Measurements from ENCODE around the gene NEUROD1. TPM values are rescaled to one million over a fixed set of nuclear protein-coding genes. Genes with fewer than 3 reads are reported as not detected.
"Not testable (repeated sequence)": the region's sequence is repeated elsewhere in the genome, so short reads cannot be mapped to it uniquely, and the experiment has no call there.

The NEUROD1 gene
- not detected in 2 replicates for total RNA-seq

DNA sequence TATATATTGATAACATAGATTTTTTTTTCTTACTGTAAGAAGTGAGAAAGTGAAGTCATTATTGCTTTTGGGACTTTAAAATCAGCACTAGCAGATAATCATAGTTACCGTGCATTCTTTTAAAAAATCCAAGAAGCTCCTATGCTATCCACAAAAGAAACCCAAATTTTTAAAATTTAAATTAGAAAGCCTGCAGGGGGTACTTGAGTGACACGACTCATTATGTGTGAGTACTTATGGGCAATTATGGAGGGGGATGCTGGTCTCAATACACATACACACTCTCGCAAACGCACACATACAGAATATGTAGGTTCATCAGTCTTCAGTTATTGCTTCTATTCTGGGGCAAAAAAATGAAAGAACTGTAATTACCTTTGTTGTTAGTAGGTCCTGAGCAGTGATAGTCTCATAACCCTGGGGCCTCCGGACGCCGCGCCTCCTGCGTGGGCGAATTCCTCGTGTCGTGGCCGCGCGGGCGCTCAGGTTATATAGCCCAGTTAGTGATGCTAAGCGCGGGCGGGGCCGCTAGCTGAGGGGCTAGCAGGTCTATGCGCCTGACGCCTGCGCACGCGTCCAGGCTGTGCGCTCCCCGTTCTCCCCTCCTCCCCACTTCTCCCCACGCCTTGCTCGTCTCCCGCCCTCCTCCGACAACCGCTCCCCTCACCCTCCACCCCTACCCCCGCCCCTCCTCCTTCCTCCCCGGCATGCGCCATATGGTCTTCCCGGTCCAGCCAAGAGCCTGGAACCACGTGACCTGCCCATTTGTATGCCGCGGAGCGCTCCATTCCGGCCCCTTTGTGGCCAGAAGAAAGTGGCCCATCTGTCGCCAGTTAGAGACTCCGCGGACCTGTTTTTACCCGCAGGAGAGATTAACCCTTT is at the start of gene NEUROD1:
TSS of gene NEUROD1 (minus strand) at position 463 of the 882 bp plus-strand sequence. CDS start 1,657 bp downstream, outside the sequence.
- DNase-seq (ENCODE audit: low read depth): no peak

DNA sequence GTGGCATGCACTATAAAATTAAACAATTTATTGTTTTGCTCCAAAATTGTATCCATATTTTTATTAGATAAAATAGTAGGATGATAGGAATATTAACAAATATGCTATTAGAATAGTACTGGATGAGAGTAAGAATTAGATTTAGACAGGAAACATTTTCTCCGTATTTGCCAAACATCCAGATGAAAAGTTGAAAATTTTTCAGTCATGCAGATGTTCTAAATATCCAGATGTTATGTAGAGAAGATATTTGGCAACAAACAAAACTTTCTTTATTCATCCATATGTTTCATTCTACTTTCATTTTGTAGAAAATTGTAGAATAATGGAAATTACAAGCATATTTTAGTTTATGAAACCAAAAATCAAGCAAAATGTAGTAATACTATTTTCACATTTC is 45.2 kb upstream of the NEUROD1 start:
- DNase-seq (ENCODE audit: low read depth): no peak

DNA sequence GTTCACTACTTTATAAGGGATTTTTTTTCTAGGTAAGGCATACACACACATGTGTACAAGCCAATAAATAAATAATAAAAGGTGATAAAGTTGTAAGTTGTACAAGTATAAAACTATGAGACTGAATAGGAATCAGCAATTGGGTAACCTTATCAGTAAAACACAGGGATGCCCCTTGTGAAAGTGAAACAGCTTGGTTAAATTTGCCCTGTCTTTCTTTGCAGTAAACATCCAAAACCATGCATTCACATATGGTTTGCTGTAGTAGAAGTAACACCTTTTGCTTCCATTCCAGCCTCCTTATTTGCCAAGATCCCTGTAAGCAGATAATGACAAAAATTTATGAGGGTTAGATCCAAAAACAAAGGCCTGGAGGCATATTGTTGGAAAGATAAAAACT is 44.3 kb upstream of the NEUROD1 start:
- no peak for DNase-seq (ENCODE audit: low read depth)

DNA sequence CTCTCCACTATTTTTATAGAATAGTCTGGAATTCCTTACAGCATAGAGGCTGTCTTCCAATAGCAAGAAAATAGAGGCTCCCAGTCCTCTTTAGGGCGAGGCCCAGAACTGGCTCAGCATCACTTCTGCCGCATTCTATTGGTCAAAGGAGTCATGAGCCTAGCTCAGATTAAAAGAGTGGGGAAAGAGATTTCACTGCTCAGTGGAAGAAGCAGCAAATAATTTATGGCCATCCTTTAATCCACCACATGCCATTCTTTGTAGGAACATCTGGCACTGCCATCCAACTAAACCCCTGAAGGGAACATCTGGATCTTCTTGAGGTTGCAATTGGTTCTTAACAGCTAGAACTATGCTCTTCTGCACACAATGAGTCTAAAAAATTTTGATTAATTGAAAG is 43.4 kb upstream of the NEUROD1 start:
- DNase-seq (ENCODE audit: low read depth): no peak

DNA sequence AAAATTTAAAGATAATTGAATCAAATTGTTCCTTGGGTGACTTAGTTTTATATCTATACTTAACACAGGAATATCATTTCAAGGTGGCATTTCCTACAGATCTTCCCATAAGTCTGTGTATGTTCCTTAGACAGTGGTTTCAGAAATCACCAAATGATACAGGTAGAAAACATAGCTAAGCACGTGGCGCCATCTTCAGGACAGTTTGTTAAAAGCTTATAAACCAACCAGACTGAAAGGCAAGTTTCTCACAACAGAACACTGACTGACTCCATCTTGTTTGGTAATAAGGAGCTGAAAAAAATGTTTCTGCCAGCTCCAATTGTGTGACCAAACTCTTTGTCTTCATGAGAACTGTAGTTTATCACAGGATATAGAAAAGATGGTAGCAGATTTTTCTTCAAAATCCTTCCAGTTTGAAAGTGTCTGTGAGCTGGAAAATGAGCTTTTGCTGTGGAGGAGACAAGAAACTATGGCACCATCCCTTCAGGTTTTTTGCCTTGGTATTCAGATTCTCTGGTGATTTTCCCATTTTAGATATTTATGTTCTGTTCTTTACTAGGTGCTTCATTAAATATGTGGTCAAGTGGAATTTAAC is 34.8 kb upstream of the NEUROD1 start:
- peak; percentile 81 for DNase-seq (ENCODE audit: low read depth)

DNA sequence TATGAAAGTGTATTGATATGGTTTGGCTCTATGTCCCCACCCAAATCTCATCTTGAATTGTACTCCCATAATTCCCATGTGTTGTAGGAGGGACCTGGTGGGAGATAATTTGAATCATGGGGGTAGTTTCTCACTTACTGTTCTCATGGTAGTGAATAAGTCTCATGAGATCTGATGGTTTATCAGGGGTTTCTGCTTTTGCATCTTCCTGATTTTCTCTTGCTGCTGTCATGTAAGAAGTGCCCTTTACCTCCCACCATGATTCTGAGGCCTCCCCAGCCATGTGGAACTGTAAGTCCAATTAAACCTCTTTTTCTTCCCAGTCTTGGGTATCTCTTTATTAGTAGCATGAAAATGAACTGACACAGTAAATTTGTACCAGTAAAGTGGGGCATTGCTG is 30.7 kb upstream of the NEUROD1 start:
- DNase-seq (ENCODE audit: low read depth): not testable (repeated sequence)

DNA sequence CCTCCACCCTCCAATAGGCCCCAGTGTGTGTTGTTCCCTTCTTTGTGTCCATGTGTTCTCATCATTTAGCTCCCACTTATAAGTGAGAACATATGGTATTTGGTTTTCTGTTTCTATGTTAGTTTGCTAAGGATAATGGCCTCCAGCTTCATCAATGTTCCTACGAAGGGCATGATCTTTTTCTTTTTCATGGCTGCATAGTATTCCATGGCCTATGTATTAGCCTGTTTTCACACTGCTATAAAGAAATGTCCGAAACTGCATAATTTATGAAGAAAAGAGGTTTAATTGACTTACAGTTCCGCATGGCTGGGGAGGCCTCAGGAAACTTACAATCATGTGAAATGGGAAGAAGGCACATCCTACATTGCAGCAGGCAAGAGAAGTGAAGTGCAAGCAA is 22.2 kb upstream of the NEUROD1 start:
- not testable (repeated sequence) for DNase-seq (ENCODE audit: low read depth)

DNA sequence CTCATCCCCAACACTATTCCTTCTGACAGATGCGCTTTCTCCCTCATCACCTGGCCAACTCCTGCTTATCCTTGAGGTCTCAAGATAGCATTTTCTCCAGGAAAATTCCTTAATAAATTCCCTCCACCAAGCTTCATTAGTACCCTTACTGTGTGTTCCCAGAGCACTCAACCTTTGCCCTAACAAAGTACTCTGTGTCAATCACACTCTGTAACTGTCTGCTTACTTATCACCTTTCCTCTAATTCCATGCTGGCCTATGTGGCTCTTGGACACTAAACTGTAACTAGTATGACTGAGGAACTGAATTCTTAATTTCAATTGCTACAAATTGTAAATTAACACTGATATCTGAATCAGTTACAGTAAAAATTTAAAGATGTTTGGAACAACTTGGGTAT is 17.9 kb upstream of the NEUROD1 start:
- DNase-seq (ENCODE audit: low read depth): no peak

DNA sequence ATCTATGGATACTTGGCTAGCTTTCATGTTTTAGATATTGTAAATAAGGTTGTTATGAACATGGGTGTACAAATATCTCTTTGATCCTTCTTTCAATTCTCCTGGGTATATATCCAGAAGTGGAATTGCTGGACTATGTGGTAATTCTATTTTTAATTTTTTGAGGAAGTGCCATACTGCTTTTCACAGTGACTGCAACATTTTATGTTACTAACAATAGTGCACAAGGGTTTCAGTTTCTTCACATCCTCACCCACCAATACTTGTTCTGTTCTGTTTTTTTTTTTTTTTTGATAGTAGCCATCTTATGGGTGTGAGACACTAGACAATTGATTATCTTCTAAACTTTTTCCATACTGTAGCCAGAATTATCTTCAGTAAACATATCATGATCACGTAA is 17.3 kb upstream of the NEUROD1 start:
- no peak for DNase-seq (ENCODE audit: low read depth)

DNA sequence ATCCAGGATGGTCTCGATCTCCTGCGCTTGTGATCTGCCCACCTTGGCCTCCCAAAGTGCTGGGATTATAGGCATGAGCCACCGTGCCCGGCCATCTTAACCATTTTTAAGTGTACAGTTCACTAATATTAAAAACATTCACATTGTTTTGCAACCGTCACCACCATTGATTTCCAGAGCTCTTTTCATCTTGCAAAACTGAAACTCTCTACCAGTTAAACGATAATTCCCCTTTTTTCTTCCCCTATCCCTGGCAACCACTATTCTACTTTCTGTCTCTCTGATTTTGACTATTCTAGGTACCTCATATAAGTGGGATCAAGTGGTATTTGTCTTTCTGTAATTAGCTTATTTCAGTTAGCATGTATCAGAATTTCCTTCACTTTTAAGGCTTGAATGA is 16.8 kb upstream of the NEUROD1 start:
- no peak for DNase-seq (ENCODE audit: low read depth)

DNA sequence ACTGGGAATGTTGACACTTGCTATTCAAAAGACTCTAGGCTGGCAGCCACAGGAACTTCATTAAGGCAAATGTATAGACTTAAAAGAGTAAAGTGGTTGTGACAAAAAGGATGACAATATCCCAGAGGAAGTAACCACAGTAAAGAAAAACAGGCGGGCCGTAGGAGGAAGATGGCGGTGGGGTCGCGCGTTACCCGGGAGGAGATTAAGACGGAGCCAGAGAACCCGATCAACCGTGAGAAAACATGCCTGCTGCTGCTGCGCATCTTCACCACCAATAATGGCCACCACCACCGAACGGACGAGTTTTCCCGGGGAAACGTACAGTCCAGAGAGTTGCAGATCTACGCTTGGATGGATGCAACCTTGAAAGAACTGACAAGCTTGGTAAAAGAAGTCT is 14.0 kb upstream of the NEUROD1 start:
- no peak for DNase-seq (ENCODE audit: low read depth)

DNA sequence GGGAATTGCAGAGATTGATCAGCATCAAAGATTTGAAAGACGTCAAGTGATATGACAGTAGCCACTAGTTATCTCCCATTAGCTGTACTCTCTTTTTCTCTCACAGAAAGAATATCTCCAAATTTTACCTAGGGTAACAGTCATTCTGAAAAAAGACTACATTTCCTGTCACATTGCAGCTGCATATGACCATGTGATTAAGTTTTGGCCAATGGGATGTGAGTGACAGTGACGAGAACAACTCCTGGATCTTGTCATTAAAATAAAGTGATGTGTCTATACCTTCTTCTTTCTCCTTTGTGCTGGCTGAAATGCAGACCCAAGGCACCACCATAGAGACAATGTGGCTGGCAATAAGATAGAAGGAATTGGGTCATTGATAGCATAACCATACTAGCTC is 10.5 kb upstream of the NEUROD1 start:
- DNase-seq (ENCODE audit: low read depth): no peak

DNA sequence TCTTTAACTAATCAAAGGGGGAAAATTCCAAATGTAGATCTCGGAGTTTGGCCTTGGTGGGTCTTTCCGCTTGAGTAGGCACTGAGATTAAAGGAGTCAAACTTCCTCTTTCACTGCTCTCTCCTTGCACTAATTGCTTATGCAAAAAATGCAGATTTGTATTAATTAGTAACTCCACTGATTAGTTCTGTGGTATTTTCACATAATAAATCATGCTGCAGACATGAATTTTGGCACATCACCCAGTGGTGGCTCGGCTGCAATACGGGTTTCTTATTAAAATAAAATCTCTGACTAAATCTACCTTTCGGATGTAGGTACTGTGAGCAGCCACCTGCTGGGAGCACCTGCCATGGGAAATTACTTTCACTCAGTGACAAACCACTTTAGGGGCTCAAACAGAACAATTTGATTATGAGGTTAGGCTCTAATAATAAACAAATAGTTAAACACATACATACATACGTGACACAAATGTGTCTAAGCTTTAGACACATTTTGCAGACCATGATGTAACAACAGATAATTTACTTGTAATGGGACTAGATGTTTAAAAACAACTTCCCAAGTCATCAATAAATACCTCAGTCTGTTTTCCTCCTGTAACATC is 6.4 kb upstream of the NEUROD1 start:
- DNase-seq (ENCODE audit: low read depth): no peak

DNA sequence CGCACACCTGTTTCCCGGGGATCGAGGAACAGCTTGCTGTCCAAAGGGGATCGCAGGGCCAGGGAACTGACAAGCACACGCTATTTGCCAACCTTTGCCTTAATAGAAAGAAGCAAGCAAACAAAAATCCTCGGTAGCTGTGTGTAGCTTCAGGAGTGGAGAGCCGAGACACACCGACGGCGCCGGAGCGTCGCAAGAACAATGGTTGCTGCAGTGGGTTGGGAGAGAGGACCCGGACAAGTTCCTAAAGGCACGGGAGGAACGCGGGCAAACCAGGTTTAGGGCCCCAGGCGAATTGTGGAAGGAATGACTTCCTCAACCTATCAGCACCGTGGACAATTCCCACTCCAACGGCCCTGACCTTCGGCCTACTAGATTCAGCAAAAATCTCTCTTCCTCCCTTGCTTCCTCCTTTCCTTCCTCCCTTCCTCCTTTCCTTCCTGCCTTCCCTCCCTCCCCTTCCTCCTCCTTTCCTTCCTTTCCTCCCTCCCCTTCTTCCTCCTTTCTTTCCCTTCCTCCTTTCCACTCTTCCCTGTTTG is 4.9 kb upstream of the NEUROD1 start:
- DNase-seq (ENCODE audit: low read depth): peak; percentile 33

DNA sequence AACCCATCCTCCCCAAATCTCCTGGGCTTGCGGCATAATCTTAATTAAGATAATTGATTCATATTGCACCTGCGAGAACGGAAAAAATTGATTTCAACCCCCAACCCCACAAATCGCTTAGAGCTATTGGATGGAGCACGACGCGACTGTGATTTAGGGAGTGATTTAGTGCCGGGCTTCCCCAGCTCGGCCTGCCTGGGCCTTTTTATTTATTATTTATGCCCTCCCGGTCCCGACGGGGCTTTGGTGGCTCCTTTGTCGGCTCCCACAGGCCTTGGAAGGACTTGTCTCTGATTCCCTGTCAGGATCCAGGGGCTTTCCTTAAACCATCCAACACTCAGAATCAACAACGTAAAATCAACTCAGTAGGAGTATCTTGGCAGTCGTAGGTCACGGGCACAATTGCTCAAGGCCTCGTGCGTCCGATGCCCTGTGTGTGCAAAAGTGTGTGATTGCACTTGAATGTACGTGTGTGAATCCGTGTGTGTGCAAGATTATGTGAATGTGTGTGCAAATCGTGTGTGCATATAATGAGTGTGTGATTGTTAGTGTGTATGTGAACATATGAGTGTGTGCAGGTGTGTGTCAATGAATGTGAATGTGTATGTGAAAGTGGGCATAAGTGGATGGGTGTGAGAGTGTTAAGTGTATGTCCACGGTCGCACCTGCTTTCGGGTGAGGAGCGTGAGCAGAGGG is 4.3 kb upstream of the NEUROD1 start:
- no peak for DNase-seq (ENCODE audit: low read depth)

DNA sequence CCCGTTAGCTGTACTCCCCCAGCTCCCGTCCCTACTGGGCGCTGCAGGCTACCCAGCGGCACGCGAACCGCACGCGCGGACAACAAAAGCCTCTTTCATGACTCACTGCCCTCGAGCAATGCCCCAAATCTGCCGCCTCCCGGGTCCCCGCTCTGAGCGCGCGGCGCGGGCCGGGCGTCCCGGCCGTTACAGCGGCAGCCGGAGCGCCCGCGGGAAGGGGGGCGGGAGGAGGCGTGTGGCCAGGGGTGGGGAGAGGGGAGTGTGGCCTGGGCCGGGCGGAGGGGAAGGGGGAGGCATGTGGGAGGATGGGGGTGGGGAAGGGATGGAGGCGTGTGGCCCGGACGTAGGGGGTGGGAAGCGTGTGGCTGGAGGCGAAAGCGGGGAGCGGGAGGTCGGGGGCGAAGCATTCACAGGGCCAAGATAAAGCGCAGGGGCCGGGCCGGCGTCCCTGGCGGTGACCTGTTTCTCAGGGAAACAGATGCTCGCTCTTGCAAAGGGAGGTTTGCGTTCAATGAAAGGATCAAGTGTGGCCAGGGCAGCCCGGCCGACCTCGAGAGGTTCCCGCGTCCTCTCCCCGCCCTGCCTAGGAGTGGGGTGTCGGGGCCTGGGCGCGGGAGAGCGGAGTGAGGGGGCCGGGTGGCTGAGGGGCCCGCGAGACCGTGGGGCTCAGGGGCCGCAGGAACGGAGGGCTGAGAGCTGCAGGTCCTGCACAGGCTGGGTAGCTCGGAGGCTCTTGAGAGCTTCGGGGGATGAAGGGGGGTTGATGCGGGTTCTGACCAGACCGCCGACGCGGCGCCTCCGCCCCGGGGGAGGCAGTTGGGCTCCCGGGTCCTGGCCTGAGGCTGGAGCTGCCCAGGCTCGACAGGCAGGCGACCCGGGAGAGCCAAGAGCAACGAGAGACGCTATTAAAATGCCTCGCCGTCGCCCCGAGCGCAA is 3.5 kb upstream of the NEUROD1 start:
- DNase-seq (ENCODE audit: low read depth): peak; percentile 15

DNA sequence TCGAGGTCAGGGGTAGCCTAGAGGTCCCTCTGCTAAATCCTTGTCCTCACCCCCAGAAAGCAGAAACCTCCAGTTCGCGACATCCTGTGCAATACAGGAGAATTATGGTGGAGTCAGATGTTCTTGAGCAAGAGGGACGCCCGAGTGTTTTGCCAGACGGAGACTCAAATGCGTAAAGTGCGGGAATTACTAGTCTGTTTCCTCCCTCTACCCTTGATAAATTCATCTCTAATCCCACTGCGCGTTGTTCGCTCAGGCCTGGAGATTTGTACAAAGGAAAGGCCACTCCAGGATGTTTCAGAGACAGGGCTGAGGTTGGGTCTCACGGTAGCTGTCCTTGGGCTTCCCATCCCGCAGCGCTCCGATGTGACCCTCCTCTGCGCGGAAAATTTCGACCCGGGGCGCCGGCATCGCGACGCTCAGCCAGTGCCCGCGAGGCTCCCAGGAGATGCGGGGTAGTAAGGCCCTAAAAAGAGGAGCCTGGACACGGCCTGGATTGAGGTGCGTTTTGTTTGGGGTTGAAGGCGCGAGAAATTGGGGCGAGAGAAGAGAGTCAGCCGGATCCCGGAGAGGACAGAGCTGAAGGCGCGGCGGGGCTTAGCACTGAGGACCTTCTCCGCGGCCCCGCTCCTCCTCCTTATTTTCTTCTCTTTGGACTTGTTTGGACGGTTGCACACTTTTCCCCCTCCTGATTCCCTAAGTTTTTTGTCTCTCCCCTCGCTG is 2.6 kb upstream of the NEUROD1 start:
- DNase-seq (ENCODE audit: low read depth): no peak

DNA sequence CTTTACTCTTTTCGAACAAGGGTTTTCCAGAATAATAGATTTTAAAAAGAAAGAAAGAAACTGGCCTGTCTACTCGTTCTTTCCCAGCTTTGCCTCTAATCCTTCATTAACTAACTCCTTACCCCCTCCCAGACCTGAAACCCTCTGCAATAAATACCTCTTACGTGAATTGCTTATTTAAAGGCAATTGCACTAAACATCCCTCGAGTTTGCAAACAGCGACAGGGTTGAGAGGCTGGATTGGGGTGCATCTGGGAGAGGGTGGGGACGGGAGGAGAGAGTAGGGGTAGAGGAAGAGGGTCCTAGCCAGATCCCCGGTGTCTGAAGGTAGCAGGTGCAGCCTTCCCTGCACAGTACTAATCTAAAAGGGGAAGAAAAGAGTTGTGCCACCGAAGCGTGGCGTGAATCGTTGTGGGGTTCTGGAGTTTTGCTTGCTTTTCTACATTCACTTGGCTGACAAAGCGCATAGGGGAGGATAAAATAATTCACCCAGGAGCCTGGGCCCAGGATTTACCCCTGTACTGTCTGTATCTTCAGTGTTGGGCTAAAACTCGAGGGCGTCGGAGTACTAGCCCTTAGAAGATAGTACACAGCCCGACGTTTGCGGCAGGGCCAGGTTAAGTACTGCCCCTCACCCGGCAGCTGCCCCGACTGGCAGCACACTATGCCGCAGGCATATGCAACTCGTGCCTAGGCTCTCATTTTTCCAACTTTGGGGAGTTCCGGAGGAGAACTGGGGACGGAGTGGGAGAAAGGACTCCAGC is 1.9 kb upstream of the NEUROD1 start:
- DNase-seq (ENCODE audit: low read depth): no peak
